Testis (tissue), 5 donors: Measurements from ENCODE around the gene BEX1. TPM values are rescaled to one million over a fixed set of nuclear protein-coding genes. Genes with fewer than 3 reads are reported as not detected.
A peak's percentile ranks its signal among the peaks of the same experiment; 100 is the strongest.
"Not testable (repeated sequence)": the region's sequence is repeated elsewhere in the genome, so short reads cannot be mapped to it uniquely, and the experiment has no call there.

Experiments used
- DNase-seq: peaks from one replicate; pipeline ENCODE4 v3.0.0-alpha.2; 2019
- H3K27ac ChIP-seq, 2 donors: fragments of 200-600 bp; sonication (generic); one replicate each; pipeline ENCODE4 v1.5.1; 2019
- H3K27me3 ChIP-seq: fragments of 200-600 bp; sonication (generic); one replicate; pipeline ENCODE4 v1.5.1; 2019
- H3K36me3 ChIP-seq: fragments of 200-600 bp; sonication (generic); one replicate; pipeline ENCODE4 v1.5.1; 2017; ENCODE audit warnings: low read depth; ENCODE audit errors: missing control alignments
- H3K4me1 ChIP-seq: fragments of 200-600 bp; sonication (generic); one replicate; pipeline ENCODE4 v1.5.1; 2019
- H3K4me3 ChIP-seq, 2 donors: fragments of 200-600 bp; sonication (generic); one replicate each; pipeline ENCODE4 v1.5.1; 2017 to 2019
- H3K9me3 ChIP-seq: fragments of 200-600 bp; sonication (generic); one replicate; pipeline ENCODE4 v1.5.1; 2017
- CTCF ChIP-seq, 3 experiments: fragments of 450-650 bp in 2 of 3; fragments of 200-600 bp in 1 of 3; sonication (generic) in 1 of 3; IDR thresholded peaks; one replicate each; pipeline ENCODE4 v1.5.1; 2016 to 2019; ENCODE audit warnings: antibody characterized with exemption in 3 of 3, mild to moderate bottlenecking in 2 of 3, moderate library complexity in 1 of 3
- POLR2A ChIP-seq: fragments of 450-650 bp; IDR thresholded peaks from one replicate; pipeline ENCODE4 v1.6.1; 2017; ENCODE audit warnings: antibody characterized with exemption, mild to moderate bottlenecking, moderate library complexity
- WGBS, 2 donors: methylation state at CpG; one replicate each; pipeline ENCODE4 v1.1.5; 2018; 5-methylcytosine and 5-hydroxymethylcytosine counted together
- intact Hi-C: fragments of 100-400 bp; cut with DNase I; formaldehyde crosslinking; loops from one replicate; pipeline ENCODE4 v1.15.1; 2023; ENCODE audit warnings: low total_unique reads
- long read RNA-seq, 2 donors: transcript quantifications; one replicate each; lab custom pipeline, GENCODE V29; 2026
- polyA plus RNA-seq: library from polyadenylated mRNA; stranded (reverse); fragments of 350-450 nt; fragmentation: Illumina TruSeq; extraction: RNeasy Lipid Tissue Mini Kit (QIAGEN cat#74804); gene quantifications from one replicate; pipeline ENCODE4 v1.2.3, GENCODE V29; 2014; ENCODE audit warnings: low read depth, low replicate concordance; ENCODE audit not compliant: insufficient read depth
- total RNA-seq, 2 donors: library from RNA; depleted of rRNA; stranded (reverse); fragments of >200 nt; gene quantifications; one replicate each; pipeline ENCODE4 v1.2.3, GENCODE V29; 2016

BEX1 gene
- total RNA-seq (100 to 1,000 TPM; 233 to 344 TPM), polyA plus RNA-seq (174 TPM)
- long read RNA-seq, donor 1, transcript BEX1-201 (3 exons, 864 nt), result major isoform, 393 of 1,844 reads
- long read RNA-seq, donor 1, partial matches to known transcripts, result 1,355 of 1,844 reads
- long read RNA-seq, donor 1, other reads (novel, unspliced or antisense), result 96 of 1,844 reads
- long read RNA-seq, donor 2, transcript BEX1-201 (3 exons, 864 nt), result major isoform, 181 of 864 reads
- long read RNA-seq, donor 2, partial matches to known transcripts, result 666 of 864 reads
- long read RNA-seq, donor 2, other reads (novel, unspliced or antisense), result 17 of 864 reads

DNA sequence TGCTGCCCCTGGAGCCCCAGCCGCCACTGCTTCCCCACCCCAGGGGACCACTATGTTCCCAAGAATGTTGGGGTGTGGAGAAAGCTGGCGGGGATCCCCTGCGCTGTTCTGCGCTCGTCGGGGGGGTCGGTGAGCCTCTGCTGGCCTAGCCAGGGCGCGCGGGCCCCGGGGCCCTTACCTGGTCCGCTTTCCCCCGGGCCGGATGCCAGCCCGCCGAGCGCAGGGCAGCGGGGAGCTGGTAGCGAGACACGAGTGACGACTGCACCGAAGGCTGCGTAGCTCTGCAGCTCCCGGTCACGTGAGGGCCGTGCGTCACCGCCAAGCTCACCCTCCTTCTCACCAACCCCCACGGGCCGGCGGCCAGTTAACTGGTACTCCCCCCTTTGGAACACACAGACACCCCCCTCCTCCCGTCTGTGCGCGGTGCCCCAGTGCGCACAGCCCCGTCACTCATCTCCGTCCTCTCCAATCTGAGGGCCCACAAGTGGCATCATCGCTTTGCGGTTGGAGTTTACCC is at the start of gene BEX1:
Gene BEX1 (minus strand): TSS at position 254 of the 517 bp plus-strand sequence. CDS start 897 bp downstream, outside the sequence.
- 3% methylated on average over 6 of the region's 39 CpGs; no CpG with 5 or more reads in 1 of the 2 donors for WGBS, 2 donors
- H3K27ac ChIP-seq, result peak within 1 kb of the TSS; percentile 75 to 82
- H3K27me3 ChIP-seq, result no peaks in the 10 kb centered on the region
- no peaks in the 10 kb centered on the region for H3K9me3 ChIP-seq
- DNase-seq, result peak; percentile 90
- TF ChIP-seq CTCF (IDR thresholded peaks at IDR 0.05), result no peak
- no peak for TF ChIP-seq POLR2A
- H3K4me3 ChIP-seq, result peak within 1 kb of the TSS; percentile 42 to 66
- H3K36me3 ChIP-seq, result no peaks in the 10 kb centered on the region
- H3K4me1 ChIP-seq, result no peaks in the 10 kb centered on the region
- intact Hi-C loops, result no loop called here

GRCh38 chrX:103109497-103109896 is 45.5 kb upstream of the BEX1 start:
- 97 to 100% methylated on average over 6 of the region's 6 CpGs for WGBS, 2 donors
- H3K27me3 ChIP-seq, H3K4me3 ChIP-seq, intact Hi-C loops, H3K4me1 ChIP-seq, H3K9me3 ChIP-seq, DNase-seq, H3K36me3 ChIP-seq, H3K27ac ChIP-seq: not testable (repeated sequence)

DNA sequence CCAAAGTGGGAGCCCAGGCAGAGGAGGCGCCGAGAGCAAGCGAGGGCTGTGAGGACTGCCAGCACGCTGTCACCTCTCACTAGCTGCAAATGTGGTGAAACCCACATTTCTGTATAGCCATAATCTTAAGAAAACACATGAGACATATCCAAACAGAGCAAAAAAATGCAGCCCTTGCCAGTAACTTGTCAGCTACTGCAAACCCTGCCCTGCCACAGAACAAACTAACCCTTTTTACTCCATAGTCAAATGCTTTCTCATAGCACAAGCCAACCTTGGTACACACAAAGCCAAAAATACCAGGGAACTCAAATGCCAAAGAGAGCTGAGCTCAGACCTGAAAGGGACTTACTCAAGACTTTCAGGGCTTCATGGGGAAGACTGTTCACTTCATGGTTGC is 43.9 kb upstream of the BEX1 start:
- Histone ChIP-seq H3K36me3 (no peaks in the 10 kb centered on the region), H3K4me3 (no peak overlapping the region), H3K27me3 (no peaks in the 10 kb centered on the region), H3K4me1 (no peaks in the 10 kb centered on the region), H3K27ac (no peak overlapping the region), H3K9me3 (no peaks in the 10 kb centered on the region)
- 90% methylated on average over 2 of the region's 4 CpGs; no CpG with 5 or more reads in 1 of the 2 donors for WGBS, 2 donors
- DNase-seq, result no peak
- TF ChIP-seq POLR2A, result no peak
- TF ChIP-seq CTCF (IDR thresholded peaks at IDR 0.05), result no peak
- intact Hi-C loops, result no loop called here

GRCh38 chrX:103107227-103107737 is 43.3 kb upstream of the BEX1 start:
- WGBS, 2 donors, result 93 to 96% methylated on average over 3 of the region's 21 CpGs

GRCh38 chrX:103104370-103104769 is 40.4 kb upstream of the BEX1 start:
- H3K36me3 ChIP-seq, H3K27ac ChIP-seq, DNase-seq, H3K4me1 ChIP-seq, intact Hi-C loops, H3K4me3 ChIP-seq, H3K27me3 ChIP-seq, H3K9me3 ChIP-seq: not testable (repeated sequence)
- WGBS, 2 donors, result 78 to 92% methylated on average over 1 to 4 of the region's 26 CpGs

More at GRCh38 chrX:103107227-103107737, 43.3 kb upstream of the BEX1 start:
- H3K4me1 ChIP-seq, H3K27me3 ChIP-seq, H3K27ac ChIP-seq, DNase-seq, intact Hi-C loops, H3K36me3 ChIP-seq, H3K9me3 ChIP-seq, H3K4me3 ChIP-seq: not testable (repeated sequence)

- H3K4me3 ChIP-seq, H3K27ac ChIP-seq: not testable (repeated sequence)
- WGBS, 2 donors, result 40% methylated on average over 1 of the region's 2 CpGs; no CpG with 5 or more reads in 1 of the 2 donors
Observed at GRCh38 chrX:103103866-103104265, 39.9 kb upstream of the BEX1 start.

More at GRCh38 chrX:103103866-103104265, 39.9 kb upstream of the BEX1 start:
- intact Hi-C loops, H3K4me1 ChIP-seq, H3K9me3 ChIP-seq, DNase-seq, H3K36me3 ChIP-seq, H3K27me3 ChIP-seq: not testable (repeated sequence)
